ENCODE results near the gene PPP1R12B.
A peak's percentile ranks its signal among the peaks of the same experiment; 100 is the strongest.
"Not testable (repeated sequence)": the region's sequence is repeated elsewhere in the genome, so short reads cannot be mapped to it uniquely, and the experiment has no call there.

PPP1R12B gene

DNA sequence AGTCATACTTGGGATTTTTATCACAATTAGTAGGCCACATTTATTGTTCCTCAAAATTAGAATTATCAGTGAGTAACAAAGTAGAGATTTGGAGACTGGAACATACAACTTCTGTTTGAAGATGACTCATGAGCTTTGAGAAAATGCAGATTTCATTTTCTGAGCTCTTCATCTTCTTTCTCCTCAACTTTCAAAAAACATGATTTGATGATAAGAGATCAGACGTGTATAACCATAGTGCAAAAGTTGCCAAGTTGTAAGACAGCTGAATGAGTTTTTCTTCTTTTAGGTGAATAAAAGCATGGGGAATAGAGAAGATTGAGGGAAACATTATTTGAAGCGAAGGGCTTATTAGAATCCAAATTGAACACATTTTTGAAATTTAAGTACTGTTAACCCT is 58.4 kb downstream of the PPP1R12B start:
- not testable (repeated sequence) for DNase-seq

DNA sequence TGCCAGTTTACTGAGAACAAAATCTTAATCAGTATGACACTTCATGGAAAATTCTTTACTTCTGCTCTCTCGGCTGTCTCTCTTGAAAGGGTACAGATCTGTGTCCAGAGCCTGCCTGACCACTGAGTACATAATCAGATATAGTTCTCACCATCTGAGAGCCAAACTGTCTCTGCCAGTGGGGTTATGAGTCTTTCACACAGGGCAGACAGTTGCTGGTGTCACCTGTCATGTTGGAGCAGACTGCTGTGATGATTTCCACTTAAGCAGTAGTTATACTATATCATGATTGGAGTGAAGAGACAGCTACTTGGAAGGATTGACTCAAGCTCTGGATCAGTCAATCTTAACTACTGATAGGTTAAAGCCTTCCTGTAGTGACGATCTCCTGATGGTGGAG is 58.9 kb downstream of the PPP1R12B start:
- not testable (repeated sequence) for DNase-seq

GRCh38 chr1:202410251-202410650 is 61.8 kb downstream of the PPP1R12B start:
- not testable (repeated sequence) for DNase-seq

DNA sequence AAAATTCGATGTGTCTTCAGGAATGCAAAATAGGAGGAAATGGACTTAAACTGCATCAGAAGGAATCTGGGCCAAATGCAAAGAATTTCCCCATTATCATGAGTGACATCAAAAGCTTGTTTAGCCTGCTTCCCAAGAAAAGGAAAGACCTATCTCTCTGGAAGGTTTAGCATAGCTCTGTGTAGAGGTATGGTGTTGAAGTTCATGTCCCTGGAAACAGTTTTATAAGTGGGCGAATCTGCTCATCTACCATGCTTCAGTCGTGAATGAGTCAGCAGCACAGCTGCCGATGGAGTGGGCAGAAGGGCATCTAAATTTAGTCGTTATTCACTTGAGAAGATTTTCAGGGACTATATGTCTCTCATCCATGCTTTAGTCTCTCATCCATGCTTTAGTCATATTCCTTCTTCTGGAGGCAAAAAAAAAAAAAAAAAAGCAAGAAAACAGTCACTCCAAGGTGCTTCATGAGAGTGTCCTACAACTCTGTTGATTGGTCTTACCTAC is 62.4 kb downstream of the PPP1R12B start:
- not testable (repeated sequence) for DNase-seq

DNA sequence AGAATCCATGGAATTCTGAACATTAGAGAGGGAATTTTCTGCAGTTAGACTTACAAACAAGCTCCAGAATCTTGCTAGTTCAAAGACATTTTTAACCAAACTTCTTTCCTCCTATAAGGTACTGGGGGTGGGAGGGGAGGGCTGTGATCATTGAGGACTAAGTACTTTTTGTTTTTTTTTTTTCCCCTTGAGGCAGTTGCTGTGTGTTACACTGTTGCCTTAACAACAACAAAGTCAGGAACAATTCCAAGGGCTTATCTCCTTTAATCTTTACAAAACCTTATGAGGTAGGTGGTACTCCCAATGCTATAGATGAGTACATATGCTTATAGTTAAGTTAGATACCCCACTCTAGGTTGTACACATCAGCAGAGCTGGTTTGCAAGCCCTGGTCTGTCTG is 62.9 kb downstream of the PPP1R12B start:
- DNase-seq: no peak

DNA sequence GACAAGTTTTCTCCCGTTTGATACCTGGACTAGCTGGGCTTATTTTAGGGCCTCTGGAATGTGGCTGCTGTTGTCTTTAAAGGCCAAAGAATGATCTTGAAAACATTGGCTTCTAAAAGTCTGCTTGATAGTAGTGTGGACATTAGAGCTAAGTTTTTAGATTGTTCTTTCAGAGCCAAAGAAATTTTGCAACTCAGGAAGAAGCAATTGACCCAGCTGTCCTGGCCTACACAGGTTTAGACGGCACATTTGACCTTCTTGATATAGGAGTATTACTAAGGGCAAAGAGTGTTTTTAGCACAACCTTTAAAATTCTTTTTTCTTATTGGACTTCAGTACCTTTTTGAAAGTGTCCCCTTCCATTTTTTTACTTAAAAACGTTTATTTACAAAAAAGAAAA is 63.9 kb downstream of the PPP1R12B start:
- not testable (repeated sequence) for DNase-seq

DNA sequence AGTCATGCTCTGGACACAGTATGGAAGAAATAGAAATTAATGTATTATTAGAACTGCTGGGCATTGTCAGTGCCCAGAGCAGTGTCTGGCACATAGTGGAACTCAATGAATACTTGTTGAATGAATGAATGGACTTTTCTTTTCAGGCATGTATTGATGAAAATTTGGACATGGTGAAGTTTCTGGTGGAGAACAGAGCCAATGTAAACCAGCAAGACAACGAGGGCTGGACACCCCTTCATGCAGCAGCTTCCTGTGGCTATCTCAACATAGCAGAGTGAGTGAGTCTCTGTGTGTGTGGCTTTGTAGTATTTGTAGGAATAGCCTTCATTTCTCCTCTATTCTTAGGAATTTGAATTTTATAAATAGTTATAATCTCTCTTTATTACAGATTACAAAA is 68.1 kb downstream of the PPP1R12B start:
- no peak for DNase-seq

- DNase-seq: not testable (repeated sequence)
Observed at GRCh38 chr1:202417141-202417540, 68.6 kb downstream of the PPP1R12B start.

DNA sequence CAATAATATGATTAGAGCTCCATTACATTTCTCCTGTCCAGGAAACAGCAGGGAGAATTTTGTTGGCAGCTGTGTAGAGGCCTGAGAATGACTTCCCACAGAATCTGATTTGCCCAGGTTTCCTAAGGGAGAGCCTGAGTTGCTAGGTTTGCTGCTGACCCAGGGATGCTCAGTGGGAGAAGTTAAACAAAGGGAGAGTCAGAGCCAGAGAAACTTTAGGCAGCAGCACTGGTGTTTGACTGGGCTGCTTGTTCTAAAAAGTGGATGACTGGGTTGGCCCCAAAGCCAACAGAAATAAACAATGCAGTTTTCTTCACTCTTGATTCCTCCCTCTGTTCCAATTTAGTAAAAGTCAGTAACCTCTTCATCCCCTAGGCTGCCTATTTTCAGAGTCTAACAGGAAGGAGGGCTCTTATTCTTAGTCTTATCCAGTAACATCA is 69.3 kb downstream of the PPP1R12B start:
- DNase-seq: not testable (repeated sequence)

- not testable (repeated sequence) for DNase-seq
Observed at GRCh38 chr1:202419731-202420130, 71.2 kb downstream of the PPP1R12B start.

DNA sequence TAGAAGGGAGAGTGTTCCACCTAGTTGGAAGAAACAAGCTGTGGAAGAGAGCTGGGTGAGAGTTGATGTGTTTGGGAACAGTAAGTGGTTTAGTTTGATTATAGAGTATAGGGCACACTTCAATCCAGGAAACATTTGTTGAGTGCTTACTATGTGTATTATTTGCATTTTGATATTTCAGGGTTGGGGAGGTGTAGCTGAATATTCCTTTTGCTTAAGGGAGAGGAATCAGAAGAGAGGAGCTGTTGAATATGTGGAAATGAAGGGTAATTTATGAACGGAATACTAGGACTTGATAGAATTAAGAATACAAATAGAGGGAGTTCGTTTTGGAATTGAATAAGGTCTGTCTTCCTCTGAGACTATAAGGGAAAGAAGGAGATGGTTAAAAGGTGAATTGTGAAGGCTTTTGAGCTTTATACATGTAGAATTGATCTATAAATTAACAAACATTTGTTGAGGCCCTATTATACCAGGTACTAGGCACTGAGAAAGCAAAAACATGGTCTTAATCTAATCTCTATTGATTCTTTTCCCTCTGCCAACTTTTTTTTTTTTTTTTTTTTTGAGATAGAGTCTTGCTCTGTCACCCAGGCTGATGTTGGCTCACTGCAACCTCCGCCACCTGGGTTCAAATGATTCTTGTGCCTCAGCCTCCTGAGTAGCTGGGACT is 72.1 kb downstream of the PPP1R12B start:
- DNase-seq: not testable (repeated sequence)

DNA sequence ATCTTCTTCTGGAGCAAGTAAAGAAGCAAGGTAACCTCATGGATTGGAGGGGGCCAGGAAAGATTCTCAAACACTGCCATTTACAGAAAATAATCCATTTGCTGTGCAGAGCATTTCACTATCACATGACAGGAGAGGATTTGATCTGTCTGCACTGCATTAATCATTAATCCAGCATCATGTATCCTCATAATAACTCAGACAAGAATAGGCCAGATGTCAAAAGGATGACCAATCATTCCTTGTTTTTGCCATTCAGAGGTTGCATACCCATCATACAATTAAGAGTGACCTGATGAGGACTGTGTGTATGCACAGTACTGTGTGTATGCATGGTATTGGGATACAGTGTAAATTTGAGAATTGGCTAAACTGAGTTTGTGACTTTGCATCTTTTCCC is 74.2 kb downstream of the PPP1R12B start:
- not testable (repeated sequence) for DNase-seq

- DNase-seq: not testable (repeated sequence)
Observed at GRCh38 chr1:202424260-202424659, 75.8 kb downstream of the PPP1R12B start.

DNA sequence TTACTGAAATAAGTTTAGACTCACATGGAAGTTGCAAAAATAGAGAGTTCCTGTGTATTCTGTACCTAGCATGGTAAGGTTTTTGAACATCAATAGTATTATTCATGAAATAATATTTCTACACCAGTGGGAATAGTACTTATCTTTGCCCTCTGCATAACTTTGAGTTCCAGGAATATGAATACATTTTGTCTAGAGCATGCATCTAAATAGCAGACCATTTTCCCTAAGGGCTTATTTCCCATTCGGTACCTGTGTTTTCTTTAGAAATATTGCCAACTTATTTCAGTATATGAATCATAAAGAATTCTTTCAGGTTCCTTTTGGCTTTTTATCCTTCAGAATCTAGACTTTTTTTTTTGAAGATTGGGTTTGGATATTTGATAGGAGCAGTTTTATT is 81.6 kb downstream of the PPP1R12B start:
- DNase-seq: not testable (repeated sequence)

- not testable (repeated sequence) for DNase-seq
Observed at GRCh38 chr1:202432338-202432737, 83.8 kb downstream of the PPP1R12B start.

GRCh38 chr1:202433155-202434043 is 84.9 kb downstream of the PPP1R12B start:
- DNase-seq: no peak

- no peak for DNase-seq
Observed at GRCh38 chr1:202434059-202434458, 85.6 kb downstream of the PPP1R12B start.

DNA sequence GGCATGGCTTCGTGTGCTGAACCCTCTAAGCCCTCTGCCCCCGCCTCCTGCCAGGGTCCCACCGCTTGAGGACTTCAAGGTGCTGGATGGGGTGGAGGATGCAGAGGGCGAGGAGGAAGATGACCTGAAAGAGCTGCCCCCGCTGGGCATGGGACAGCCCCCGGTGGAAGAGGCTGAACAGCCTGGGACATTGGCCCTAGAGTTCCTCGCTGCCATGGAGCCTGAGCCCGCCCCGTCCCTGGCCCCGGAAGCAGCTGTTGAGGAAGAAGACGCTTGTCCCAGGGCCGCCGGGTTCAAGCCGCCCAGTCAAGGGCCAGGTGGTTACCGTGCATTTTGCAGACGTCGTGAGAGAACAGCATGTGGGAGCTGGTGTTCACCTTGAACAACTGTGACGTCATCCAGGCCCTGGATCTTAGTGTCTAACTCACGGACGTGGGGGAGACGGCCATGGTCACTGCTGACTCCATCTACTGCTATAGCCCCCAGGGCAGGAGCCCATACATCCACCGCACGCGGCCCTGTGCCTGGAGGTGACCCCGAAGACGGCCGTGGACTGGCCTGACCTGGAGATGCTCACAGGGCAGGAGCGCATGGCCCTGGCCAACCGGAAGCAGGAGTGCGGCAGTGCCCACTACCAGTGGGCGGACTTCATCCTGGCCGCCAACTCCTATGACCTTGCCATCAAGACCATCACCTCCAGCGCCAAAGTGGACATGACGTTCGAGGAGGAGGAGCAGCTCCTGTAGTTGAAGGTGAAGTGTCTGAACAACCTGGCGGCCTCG is 90.1 kb downstream of the PPP1R12B start:
- no peak for DNase-seq

- peak; percentile 7 for DNase-seq
Observed at GRCh38 chr1:202439308-202439707, 90.8 kb downstream of the PPP1R12B start.

- not testable (repeated sequence) for DNase-seq
Observed at GRCh38 chr1:202448140-202448539, 99.6 kb downstream of the PPP1R12B start.

- not testable (repeated sequence) for DNase-seq
Observed at GRCh38 chr1:202451641-202452040, 103.1 kb downstream of the PPP1R12B start.

GRCh38 chr1:202452508-202452907 is 104.0 kb downstream of the PPP1R12B start:
- no peak for DNase-seq

All from activated naive CD4-positive, alpha-beta T cell treated with anti-CD3 and anti-CD28 coated beads, Interleukin-2, amount 50 U/mL, for 16 hours (primary cell).